KOPT-K1 (cell line): ENCODE measurements around the gene ATG3.
"Not testable (repeated sequence)": the region's sequence is repeated elsewhere in the genome, so short reads cannot be mapped to it uniquely, and the experiment has no call there.

Experiments
- H3K27ac ChIP-seq: fragments of 200-600 bp; sonication (generic); 2 replicates; pipeline ENCODE4 v1.5.1; 2016; ENCODE audit warnings: antibody characterized with exemption, mild to moderate bottlenecking, low read depth, low read length; ENCODE audit not compliant: poor library complexity, severe bottlenecking
- H3K36me3 ChIP-seq: fragments of 200-600 bp; sonication (generic); 2 replicates; pipeline ENCODE4 v1.5.1; 2017; ENCODE audit warnings: antibody characterized with exemption, mild to moderate bottlenecking, low read length, moderate library complexity; ENCODE audit not compliant: insufficient read depth
- H3K9me3 ChIP-seq: fragments of 200-600 bp; sonication (generic); 2 replicates; pipeline ENCODE4 v1.5.1; 2017; ENCODE audit warnings: antibody characterized with exemption, low read length, mild to moderate bottlenecking; ENCODE audit not compliant: insufficient read depth, poor library complexity, severe bottlenecking

The ATG3 gene

GRCh38 chr3:112579697-112580096, 17.9 kb upstream of the ATG3 start:
- no peak overlapping the region for H3K27ac ChIP-seq

DNA sequence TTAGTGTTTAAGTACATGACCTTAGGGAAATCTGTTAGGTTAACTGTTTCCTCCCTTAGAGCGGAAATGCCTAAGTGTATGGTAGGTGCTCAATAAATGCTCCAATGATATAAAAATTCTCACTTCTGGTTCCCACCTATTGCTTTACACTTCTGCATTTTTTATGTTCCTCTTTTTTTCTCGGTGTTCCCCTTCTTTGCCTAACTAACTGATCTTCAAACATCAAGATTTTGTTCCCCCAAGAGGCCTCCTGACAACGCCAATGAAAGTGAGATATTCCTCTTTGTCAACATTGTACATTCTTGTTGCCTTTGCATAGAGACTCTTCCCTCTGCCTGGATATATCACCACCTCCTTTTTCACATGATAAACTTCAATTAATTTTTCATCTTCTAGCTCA, 17.5 kb upstream of the ATG3 start:
- peaks cover 62% of the 10 kb centered on the region for H3K36me3 ChIP-seq
- no peaks in the 10 kb centered on the region for H3K9me3 ChIP-seq
- H3K27ac ChIP-seq = no peak overlapping the region

More at GRCh38 chr3:112579697-112580096, 17.9 kb upstream of the ATG3 start:
- H3K9me3 ChIP-seq = no peaks in the 10 kb centered on the region
- peaks cover 62% of the 10 kb centered on the region for H3K36me3 ChIP-seq

GRCh38 chr3:112572701-112573100, 10.9 kb upstream of the ATG3 start:
- Histone ChIP-seq H3K36me3 (peaks cover 66% of the 10 kb centered on the region), H3K9me3 (no peaks in the 10 kb centered on the region), H3K27ac (no peak overlapping the region)

DNA sequence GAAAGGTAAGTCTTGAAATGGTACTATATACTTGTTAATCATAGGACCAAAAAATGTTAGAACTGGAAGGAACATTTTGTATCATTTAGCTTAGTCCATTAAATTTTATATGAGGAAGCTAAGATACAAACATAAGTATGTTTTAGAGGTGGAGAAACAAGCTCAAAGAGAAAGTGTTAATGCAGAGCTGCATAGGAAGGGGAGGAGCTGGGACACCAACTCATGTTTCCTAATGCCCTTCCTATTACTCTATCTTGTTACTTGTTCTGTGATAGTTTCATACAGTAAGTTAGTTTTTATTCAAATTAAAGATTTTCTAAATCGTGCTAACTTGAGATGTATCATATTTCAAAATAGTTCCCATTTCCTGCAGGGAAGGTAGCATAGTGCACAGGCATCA, 7.5 kb upstream of the ATG3 start:
- H3K36me3 ChIP-seq = peaks cover 67% of the 10 kb centered on the region

DNA sequence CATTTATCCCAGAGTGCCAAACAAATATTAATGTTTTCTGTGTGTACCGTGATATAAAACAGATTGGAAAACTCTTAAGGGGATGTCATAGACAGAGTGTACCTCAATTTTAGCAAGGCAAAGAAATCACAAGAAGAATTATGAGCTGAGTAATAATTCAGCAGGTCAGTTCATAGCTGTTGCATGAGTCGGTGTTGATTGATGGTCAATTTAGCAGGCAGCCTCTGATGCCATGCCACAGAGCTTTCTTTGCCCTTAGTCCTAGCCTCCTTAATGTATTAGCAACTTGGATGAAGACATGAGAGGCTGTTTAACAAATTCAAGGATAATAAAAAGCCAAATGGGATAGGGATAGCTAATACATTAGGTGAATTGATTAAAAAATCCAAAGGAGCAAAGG, 6.9 kb upstream of the ATG3 start:
- Histone ChIP-seq H3K27ac (no peak overlapping the region), H3K9me3 (no peaks in the 10 kb centered on the region), H3K36me3 (peaks cover 61% of the 10 kb centered on the region)

More for the DNA sequence above, 7.5 kb upstream of the ATG3 start:
- H3K27ac ChIP-seq = no peak overlapping the region
- H3K9me3 ChIP-seq = no peaks in the 10 kb centered on the region

DNA sequence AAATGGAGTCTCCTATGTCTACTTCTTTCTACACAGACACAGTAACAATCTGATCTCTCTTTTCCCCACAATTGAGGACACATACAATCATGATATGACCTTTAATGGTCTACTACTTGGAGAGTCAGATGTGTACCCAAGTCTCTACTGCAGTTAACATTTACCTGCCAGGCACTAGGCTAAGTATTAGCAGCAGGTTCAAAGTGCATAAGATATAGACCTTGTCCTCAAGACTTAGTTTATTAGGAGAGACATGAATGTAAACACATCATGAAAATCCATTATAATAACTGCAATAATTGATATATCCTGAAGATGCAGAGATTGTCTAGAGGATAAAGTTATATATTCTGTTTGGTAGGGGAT, 3.2 kb upstream of the ATG3 start:
- Histone ChIP-seq H3K27ac (no peak overlapping the region), H3K9me3 (no peaks in the 10 kb centered on the region), H3K36me3 (peaks cover 30% of the 10 kb centered on the region)

DNA sequence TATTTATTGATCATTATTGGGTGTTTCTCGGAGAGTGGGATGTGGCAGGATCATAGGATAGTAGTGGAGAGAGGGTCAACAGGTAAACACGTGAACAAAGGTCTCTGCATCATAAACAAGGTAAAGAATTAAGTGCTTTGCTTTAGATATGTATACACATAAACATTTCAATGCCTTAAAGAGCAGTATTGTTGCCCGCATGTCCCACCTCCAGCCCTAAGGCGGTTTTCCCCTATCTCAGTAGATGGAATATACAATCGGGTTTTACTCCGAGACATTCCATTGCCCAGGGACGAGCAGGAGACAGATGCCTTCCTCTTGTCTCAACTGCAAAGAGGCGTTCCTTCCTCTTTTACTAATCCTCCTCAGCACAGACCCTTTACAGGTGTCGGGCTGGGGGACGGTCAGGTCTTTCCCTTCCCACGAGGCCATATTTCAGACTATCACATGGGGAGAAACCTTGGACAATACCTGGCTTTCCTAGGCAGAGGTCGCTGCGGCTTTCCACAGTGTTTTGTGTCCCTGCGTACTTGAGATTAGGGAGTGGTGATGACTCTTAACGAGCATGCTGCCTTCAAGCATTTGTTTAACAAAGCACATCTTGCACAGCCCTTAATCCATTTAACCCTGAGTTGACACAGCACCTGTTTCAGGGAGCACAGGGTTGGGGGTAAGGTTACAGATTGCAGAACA, 2.6 kb upstream of the ATG3 start:
- H3K9me3 ChIP-seq, H3K27ac ChIP-seq: not testable (repeated sequence)
- H3K36me3 ChIP-seq = peaks cover 25% of the 10 kb centered on the region

- peak overlapping the region; percentile 86 for H3K27ac ChIP-seq
- H3K9me3 ChIP-seq = no peaks in the 10 kb centered on the region
- peaks cover 19% of the 10 kb centered on the region for H3K36me3 ChIP-seq
Observed at GRCh38 chr3:112561484-112561733, 353 bp downstream of the ATG3 start.

DNA sequence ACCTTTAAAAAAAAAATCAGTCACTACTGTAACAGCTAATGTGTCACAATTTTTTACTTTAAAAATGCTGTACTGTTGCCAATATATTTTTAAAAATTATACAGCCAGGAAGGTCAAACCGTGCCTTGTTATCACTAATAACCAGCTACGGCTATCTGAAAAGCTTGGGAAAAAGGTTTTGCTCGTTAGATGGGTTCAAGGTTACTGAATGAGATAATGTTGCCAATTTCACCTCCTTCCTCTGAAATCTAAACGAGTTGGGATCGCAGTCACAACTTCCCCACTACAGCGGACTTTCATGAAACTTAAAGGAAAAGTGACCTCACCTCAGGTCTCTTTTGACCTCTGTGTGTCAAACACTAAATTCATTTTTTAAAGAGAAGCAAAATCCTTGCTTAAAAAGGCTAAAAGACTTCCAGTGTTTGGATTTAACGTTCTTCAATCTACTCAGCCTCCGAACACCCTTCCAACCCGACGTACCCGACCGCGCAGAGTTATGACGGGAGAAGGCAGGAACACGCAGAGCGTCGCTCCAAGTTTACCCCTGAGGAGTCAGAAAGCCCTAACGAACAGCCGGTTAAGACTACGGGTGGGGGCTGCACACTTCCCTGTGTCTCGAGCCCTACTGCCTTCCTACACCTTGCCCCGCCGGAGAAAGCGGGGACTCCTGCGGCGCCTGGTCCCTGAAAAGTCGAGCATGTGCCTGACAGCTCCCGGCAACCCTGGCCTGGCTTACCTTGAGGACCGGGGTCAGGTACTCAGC, 860 bp downstream of the ATG3 start:
- H3K27ac ChIP-seq = peak overlapping the region; percentile 86
- H3K9me3 ChIP-seq = no peaks in the 10 kb centered on the region
- peaks cover 15% of the 10 kb centered on the region for H3K36me3 ChIP-seq

- H3K9me3 ChIP-seq = no peaks in the 10 kb centered on the region
- H3K36me3 ChIP-seq = peaks cover 20% of the 10 kb centered on the region
- H3K27ac ChIP-seq = peak overlapping the region; percentile 86
Observed at GRCh38 chr3:112560307-112560706, 1.5 kb downstream of the ATG3 start.

GRCh38 chr3:112557976-112558375, 3.8 kb downstream of the ATG3 start:
- H3K9me3 ChIP-seq = no peaks in the 10 kb centered on the region
- no peak overlapping the region for H3K27ac ChIP-seq
- peaks cover 23% of the 10 kb centered on the region for H3K36me3 ChIP-seq

GRCh38 chr3:112555535-112556170, 6.1 kb downstream of the ATG3 start:
- Histone ChIP-seq H3K36me3 (peaks cover 35% of the 10 kb centered on the region), H3K27ac (no peak overlapping the region), H3K9me3 (no peaks in the 10 kb centered on the region)

- Histone ChIP-seq H3K9me3 (no peaks in the 10 kb centered on the region), H3K27ac (no peak overlapping the region), H3K36me3 (peaks cover 67% of the 10 kb centered on the region)
Observed at GRCh38 chr3:112550859-112551258, 10.9 kb downstream of the ATG3 start.

- Histone ChIP-seq H3K36me3 (peaks cover 89% of the 10 kb centered on the region), H3K27ac (no peak overlapping the region), H3K9me3 (no peaks in the 10 kb centered on the region)
Observed at GRCh38 chr3:112546216-112546759, 15.5 kb downstream of the ATG3 start.

DNA sequence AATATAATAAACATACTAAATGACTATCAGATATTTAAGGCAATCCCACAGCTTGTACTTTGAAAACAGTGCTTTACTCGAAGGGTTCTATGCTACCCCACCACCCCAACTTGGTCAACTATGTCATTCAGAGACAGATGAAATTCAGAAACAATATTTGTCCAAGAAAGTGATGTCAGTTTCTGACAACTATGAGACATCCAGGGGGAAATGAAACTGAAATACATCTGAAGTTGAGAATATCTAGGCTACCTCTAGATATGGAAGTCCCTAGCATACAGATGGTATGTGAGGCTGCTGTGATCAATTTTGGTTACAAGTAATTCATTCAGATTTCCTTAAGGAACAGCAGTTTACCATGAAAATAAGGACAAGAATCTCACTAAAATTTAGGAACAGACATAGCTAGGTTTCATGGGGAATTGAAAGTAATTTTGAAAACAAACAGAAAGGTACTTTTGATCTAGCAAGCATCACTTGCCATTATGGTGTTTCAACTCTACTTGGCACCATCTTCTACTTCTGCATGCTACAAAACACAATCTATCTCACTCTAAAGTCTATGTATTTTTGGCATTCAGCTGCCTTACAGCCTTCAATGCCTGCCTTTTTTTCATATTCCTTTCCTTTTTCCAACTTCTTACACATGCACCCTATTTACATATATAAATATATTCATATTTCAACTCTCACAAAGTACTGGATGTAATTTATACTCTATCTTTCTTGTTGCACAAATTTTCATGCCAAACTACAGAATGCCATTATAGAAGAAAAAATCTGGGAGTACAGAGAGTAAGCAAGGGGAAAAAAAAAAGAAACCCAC, 21.7 kb downstream of the ATG3 start:
- Histone ChIP-seq H3K36me3 (peaks cover 81% of the 10 kb centered on the region), H3K9me3 (no peaks in the 10 kb centered on the region), H3K27ac (no peak overlapping the region)
